Sigmoid colon (tissue), 3 donors: ENCODE data around the gene PLPP1.

Experiments used
- CTCF ChIP-seq, 4 experiments: fragments of 450-650 bp in 3 of 4; fragments of 200-600 bp in 1 of 4; IDR thresholded peaks; one replicate each; pipeline ENCODE4 v1.5.1; 2016 to 2019; ENCODE audit warnings: antibody characterized with exemption in 4 of 4, mild to moderate bottlenecking in 3 of 4, moderate library complexity in 2 of 4
- POLR2A ChIP-seq, 2 donors: fragments of 450-650 bp; IDR thresholded peaks; one replicate each; pipeline ENCODE4 v1.6.1; 2016; ENCODE audit warnings: antibody characterized with exemption in 2 of 2, mild to moderate bottlenecking in 2 of 2, moderate library complexity in 2 of 2

DNA sequence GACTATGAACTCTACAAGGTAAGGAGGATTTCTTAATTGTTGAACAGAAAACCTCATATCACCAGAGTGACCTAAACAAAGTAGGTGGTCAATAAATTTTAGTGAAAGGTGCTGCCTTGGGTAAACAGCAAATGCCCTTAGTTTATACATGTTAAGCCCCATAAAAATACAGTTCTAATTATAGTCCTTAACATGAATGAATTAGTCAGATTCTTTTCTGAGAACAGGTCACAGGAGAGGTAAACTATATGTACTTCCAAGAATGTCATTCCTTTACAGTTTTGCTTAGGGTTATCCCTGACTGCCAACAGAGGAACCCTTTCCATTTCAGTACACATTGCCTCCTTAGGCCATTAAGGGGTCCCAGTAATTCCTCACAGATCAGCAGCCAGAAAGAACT, 64.9 kb downstream of the PLPP1 start:
- no peak for TF ChIP-seq POLR2A (IDR thresholded peaks at IDR 0.05)
- no peak for TF ChIP-seq CTCF (IDR thresholded peaks at IDR 0.05)
